WTC11 (cell line): ENCODE data around the gene RBM43. TPM values are rescaled to one million over a fixed set of nuclear protein-coding genes. Genes with fewer than 3 reads are reported as not detected.

Source experiments
- ATAC-seq: fragments of 200-7000 bp; cut with Tn5 transposase; 2 replicates; pipeline ENCODE4 v1.10.0; 2021; ENCODE audit warnings: mild to moderate bottlenecking, moderate library complexity
- CTCF ChIA-PET: fragments of 300-600 bp; sonication (Branson Sonifier 250); formaldehyde crosslinking; loops from one replicate; lab custom pipeline; 2021; ENCODE audit warnings: antibody characterized with exemption; lab: Charles Lee
- POLR2A ChIA-PET: fragments of 350-600 bp; sonication (Branson Sonifier 250); formaldehyde crosslinking; loops from one replicate; lab custom pipeline; 2021; ENCODE audit warnings: antibody characterized with exemption; lab: Charles Lee
- DNase-seq: peaks from one replicate; pipeline ENCODE4 v3.0.0; 2021; ENCODE audit warnings: low spot score
- H3K27ac Mint-ChIP-seq: 2 replicates; pipeline ENCODE4 v1.8.0; 2021; ENCODE audit warnings: mixed read lengths
- H3K27me3 Mint-ChIP-seq: 2 replicates; pipeline ENCODE4 v1.8.0; 2021; ENCODE audit warnings: low read depth, mild to moderate bottlenecking, moderate library complexity, mixed read lengths
- H3K36me3 Mint-ChIP-seq: 2 replicates; pipeline ENCODE4 v1.8.0; 2021; ENCODE audit warnings: mixed read lengths
- H3K4me1 Mint-ChIP-seq: 2 replicates; pipeline ENCODE4 v1.8.0; 2022; ENCODE audit warnings: mixed read lengths
- H3K4me3 Mint-ChIP-seq: 2 replicates; pipeline ENCODE4 v1.8.0; 2021; ENCODE audit warnings: mild to moderate bottlenecking, moderate library complexity, mixed read lengths
- H3K9me3 Mint-ChIP-seq: 2 replicates; pipeline ENCODE4 v1.8.0; 2021; ENCODE audit warnings: mixed read lengths
- ATF1 ChIP-seq: sonication (generic); formaldehyde crosslinking; IDR thresholded peaks from 2 replicates; pipeline ENCODE4 v1.8.1; 2023; ENCODE audit warnings: mild to moderate bottlenecking, moderate library complexity, missing genetic modification reagents
- E2F4 ChIP-seq: sonication (generic); formaldehyde crosslinking; IDR thresholded peaks from 2 replicates; pipeline ENCODE4 v1.8.1; 2022; ENCODE audit warnings: low read depth, mild to moderate bottlenecking, moderate library complexity, missing genetic modification reagents, borderline replicate concordance
- EMX1 ChIP-seq: fragments of 250-450 bp; sonication (Bioruptor Pico); IDR thresholded peaks from 2 replicates; pipeline ENCODE4 v1.8.0; 2021; ENCODE audit warnings: mild to moderate bottlenecking
- FOXJ3 ChIP-seq: sonication (generic); formaldehyde crosslinking; IDR thresholded peaks from 2 replicates; pipeline ENCODE4 v1.9.0; 2021; ENCODE audit warnings: missing genetic modification reagents, mild to moderate bottlenecking, borderline replicate concordance
- FOXK1 ChIP-seq: sonication (generic); formaldehyde crosslinking; IDR thresholded peaks from 2 replicates; pipeline ENCODE4 v1.8.0; 2022; ENCODE audit warnings: mild to moderate bottlenecking, moderate library complexity, missing genetic modification reagents
- HMGA2 ChIP-seq: fragments of 250-450 bp; sonication (Bioruptor Pico); IDR thresholded peaks from 2 replicates; pipeline ENCODE4 v1.4.0; 2021; ENCODE audit warnings: mild to moderate bottlenecking, moderate library complexity
- JAZF1 ChIP-seq: fragments of 250-450 bp; sonication (Bioruptor Pico); IDR thresholded peaks from 2 replicates; pipeline ENCODE4 v1.9.0; 2021; ENCODE audit warnings: moderate library complexity, mild to moderate bottlenecking, inconsistent platforms
- NFATC4 ChIP-seq: fragments of 250-450 bp; sonication (Bioruptor Pico); IDR thresholded peaks from 2 replicates; pipeline ENCODE4 v1.9.0; 2021; ENCODE audit warnings: mild to moderate bottlenecking
- NR1H2 ChIP-seq: sonication (generic); formaldehyde crosslinking; IDR thresholded peaks from 2 replicates; pipeline ENCODE4 v1.9.0; 2021; ENCODE audit warnings: mild to moderate bottlenecking, moderate library complexity, missing genetic modification reagents
- NR2C2 ChIP-seq: sonication (generic); formaldehyde crosslinking; IDR thresholded peaks from 2 replicates; pipeline ENCODE4 v1.8.0; 2022; ENCODE audit warnings: mild to moderate bottlenecking, missing genetic modification reagents
- NR3C1 ChIP-seq: sonication (generic); formaldehyde crosslinking; conservative IDR thresholded peaks from 2 replicates; pipeline ENCODE4 v1.8.1; 2023; ENCODE audit warnings: low read depth, mild to moderate bottlenecking, missing genetic modification reagents
- RELA ChIP-seq: sonication (generic); formaldehyde crosslinking; IDR thresholded peaks from 2 replicates; pipeline ENCODE4 v1.8.1; 2022; ENCODE audit warnings: missing genetic modification reagents, mild to moderate bottlenecking, borderline replicate concordance
- SMAD3 ChIP-seq: sonication (generic); formaldehyde crosslinking; IDR thresholded peaks from 2 replicates; pipeline ENCODE4 v1.8.0; 2022; ENCODE audit warnings: missing genetic modification reagents, mild to moderate bottlenecking, borderline replicate concordance
- SOX15 ChIP-seq: fragments of 250-450 bp; sonication (Bioruptor Pico); IDR thresholded peaks from 2 replicates; pipeline ENCODE4 v1.9.0; 2021; ENCODE audit warnings: mild to moderate bottlenecking
- TEAD1 ChIP-seq: sonication (generic); formaldehyde crosslinking; IDR thresholded peaks from 2 replicates; pipeline ENCODE4 v1.8.0; 2022; ENCODE audit warnings: mild to moderate bottlenecking, missing genetic modification reagents
- ZBTB21 ChIP-seq: sonication (generic); formaldehyde crosslinking; IDR thresholded peaks from 2 replicates; pipeline ENCODE4 v1.8.1; 2023; ENCODE audit warnings: mild to moderate bottlenecking, missing genetic modification reagents, borderline replicate concordance
- ZNF121 ChIP-seq: sonication (generic); formaldehyde crosslinking; IDR thresholded peaks from 2 replicates; pipeline ENCODE4 v1.8.0; 2023; ENCODE audit warnings: missing genetic modification reagents
- ZNF219 ChIP-seq: sonication (generic); formaldehyde crosslinking; IDR thresholded peaks from 2 replicates; pipeline ENCODE4 v1.8.0; 2023; ENCODE audit warnings: missing genetic modification reagents, mild to moderate bottlenecking, borderline replicate concordance
- ZNF232 ChIP-seq: sonication (generic); formaldehyde crosslinking; IDR thresholded peaks from 2 replicates; pipeline ENCODE4 v1.8.0; 2022; ENCODE audit warnings: mild to moderate bottlenecking, missing genetic modification reagents
- ZNF532 ChIP-seq: fragments of 250-450 bp; sonication (Bioruptor Pico); IDR thresholded peaks from 2 replicates; pipeline ENCODE4 v1.9.0; 2021; ENCODE audit warnings: mild to moderate bottlenecking, borderline replicate concordance
- total RNA-seq: library from RNA; stranded (reverse); gene quantifications from 3 replicates; pipeline ENCODE4 v1.2.3, GENCODE V29; 2021
- TF ChIP-seq, protein P1 (sequence below): sonication (generic); formaldehyde crosslinking; IDR thresholded peaks from 2 replicates; pipeline ENCODE4 v1.8.0; 2022; ENCODE audit warnings: mild to moderate bottlenecking, missing genetic modification reagents
- TF ChIP-seq, protein P2 (sequence below): sonication (generic); formaldehyde crosslinking; IDR thresholded peaks from 2 replicates; pipeline ENCODE4 v1.8.0; 2022; ENCODE audit warnings: mild to moderate bottlenecking, missing genetic modification reagents
- TF ChIP-seq, protein P3 (sequence below): sonication (generic); formaldehyde crosslinking; IDR thresholded peaks from 2 replicates; pipeline ENCODE4 v1.8.1; 2022; ENCODE audit warnings: low read depth, missing genetic modification reagents, borderline replicate concordance
- TF ChIP-seq, protein P4 (sequence below): sonication (generic); formaldehyde crosslinking; IDR thresholded peaks from 2 replicates; pipeline ENCODE4 v1.8.1; 2022; ENCODE audit warnings: missing genetic modification reagents, borderline replicate concordance

The RBM43 gene
- total RNA-seq, 1 experiment from 2014 or later: 2.8 TPM

DNA sequence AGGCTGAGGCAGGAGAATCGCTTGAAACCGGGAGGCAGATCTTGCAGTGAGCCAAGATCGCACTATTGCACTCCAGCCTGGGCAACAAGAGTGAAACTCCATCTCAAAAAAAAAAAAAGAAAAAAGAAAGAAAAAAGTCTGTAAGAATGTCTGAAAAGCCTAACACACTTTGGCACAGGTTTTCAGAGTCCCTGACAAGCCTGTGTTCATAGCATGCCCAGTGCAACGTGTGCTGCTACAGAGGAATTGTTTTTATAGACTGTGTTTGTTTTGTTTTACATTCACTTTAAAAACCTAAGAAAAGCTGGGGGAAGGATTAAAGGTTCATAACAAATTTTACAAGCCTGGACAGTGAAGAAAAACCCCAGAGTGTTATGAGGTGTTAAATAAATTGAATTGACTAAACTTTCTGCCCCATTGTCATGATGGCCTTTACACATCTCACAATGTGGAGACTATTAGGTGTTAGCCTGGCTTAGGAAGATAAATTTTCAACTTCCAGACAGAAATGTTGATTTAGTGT, 55.2 kb downstream of the RBM43 start:
- ChIA-PET POLR2A (no interaction called here), CTCF (no interaction called here)
- DNase-seq (no peak), ATAC-seq (no peak)
- Mint-ChIP-seq H3K4me3 (no peak overlapping the region), H3K4me1 (0 out of 2 replicates have a peak, but pooled peaks cover 3% of the 10 kb centered on the region), H3K27ac (no peak overlapping the region), H3K27me3 (no peaks in the 10 kb centered on the region), H3K36me3 (no peaks in the 10 kb centered on the region), H3K9me3 (peaks cover 7% of the 10 kb centered on the region)
- TF ChIP-seq ZNF121 (CRISPR knock-in tag) (no peak), NR1H2 (no peak), TEAD1 (no peak), EMX1 (CRISPR knock-in tag) (no peak), ATF1 (CRISPR knock-in tag) (no peak)

- H3K27me3 Mint-ChIP-seq: no peaks in the 10 kb centered on the region
- H3K27ac Mint-ChIP-seq: no peak overlapping the region
- H3K4me1 Mint-ChIP-seq: 0 out of 2 replicates have a peak, but pooled peaks cover 3% of the 10 kb centered on the region
- peaks cover 7% of the 10 kb centered on the region for H3K9me3 Mint-ChIP-seq
- CTCF ChIA-PET: no interaction called here
- no peaks in the 10 kb centered on the region for H3K36me3 Mint-ChIP-seq
- TF ChIP-seq RELA (CRISPR knock-in tag) (no peak), NR2C2 (CRISPR knock-in tag) (no peak)
- TF ChIP-seq, protein P1, sequence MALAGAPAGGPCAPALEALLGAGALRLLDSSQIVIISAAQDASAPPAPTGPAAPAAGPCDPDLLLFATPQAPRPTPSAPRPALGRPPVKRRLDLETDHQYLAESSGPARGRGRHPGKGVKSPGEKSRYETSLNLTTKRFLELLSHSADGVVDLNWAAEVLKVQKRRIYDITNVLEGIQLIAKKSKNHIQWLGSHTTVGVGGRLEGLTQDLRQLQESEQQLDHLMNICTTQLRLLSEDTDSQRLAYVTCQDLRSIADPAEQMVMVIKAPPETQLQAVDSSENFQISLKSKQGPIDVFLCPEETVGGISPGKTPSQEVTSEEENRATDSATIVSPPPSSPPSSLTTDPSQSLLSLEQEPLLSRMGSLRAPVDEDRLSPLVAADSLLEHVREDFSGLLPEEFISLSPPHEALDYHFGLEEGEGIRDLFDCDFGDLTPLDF: no peak
- TF ChIP-seq, protein P2, sequence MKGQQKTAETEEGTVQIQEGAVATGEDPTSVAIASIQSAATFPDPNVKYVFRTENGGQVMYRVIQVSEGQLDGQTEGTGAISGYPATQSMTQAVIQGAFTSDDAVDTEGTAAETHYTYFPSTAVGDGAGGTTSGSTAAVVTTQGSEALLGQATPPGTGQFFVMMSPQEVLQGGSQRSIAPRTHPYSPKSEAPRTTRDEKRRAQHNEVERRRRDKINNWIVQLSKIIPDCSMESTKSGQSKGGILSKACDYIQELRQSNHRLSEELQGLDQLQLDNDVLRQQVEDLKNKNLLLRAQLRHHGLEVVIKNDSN: no peak
- TF ChIP-seq, protein P3, sequence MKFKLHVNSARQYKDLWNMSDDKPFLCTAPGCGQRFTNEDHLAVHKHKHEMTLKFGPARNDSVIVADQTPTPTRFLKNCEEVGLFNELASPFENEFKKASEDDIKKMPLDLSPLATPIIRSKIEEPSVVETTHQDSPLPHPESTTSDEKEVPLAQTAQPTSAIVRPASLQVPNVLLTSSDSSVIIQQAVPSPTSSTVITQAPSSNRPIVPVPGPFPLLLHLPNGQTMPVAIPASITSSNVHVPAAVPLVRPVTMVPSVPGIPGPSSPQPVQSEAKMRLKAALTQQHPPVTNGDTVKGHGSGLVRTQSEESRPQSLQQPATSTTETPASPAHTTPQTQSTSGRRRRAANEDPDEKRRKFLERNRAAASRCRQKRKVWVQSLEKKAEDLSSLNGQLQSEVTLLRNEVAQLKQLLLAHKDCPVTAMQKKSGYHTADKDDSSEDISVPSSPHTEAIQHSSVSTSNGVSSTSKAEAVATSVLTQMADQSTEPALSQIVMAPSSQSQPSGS (CRISPR knock-in tag): no peak
- POLR2A ChIA-PET: no interaction called here
- no peak for ATAC-seq
- H3K4me3 Mint-ChIP-seq: no peak overlapping the region
- DNase-seq: no peak
These were observed 56.1 kb downstream of the RBM43 start for GRCh38 chr2:151205571-151205970.

- Mint-ChIP-seq H3K9me3 (peaks cover 7% of the 10 kb centered on the region), H3K4me1 (0 out of 2 replicates have a peak, but pooled peaks cover 3% of the 10 kb centered on the region), H3K36me3 (no peaks in the 10 kb centered on the region), H3K27me3 (no peaks in the 10 kb centered on the region), H3K4me3 (no peak overlapping the region), H3K27ac (no peak overlapping the region)
- ChIA-PET POLR2A (no interaction called here), CTCF (no interaction called here)
- no peak for ATAC-seq
- no peak for DNase-seq
- TF ChIP-seq HMGA2: no peak
- no peak for TF ChIP-seq ZNF532 (CRISPR knock-in tag)
- TF ChIP-seq E2F4 (CRISPR knock-in tag): no peak
- no peak for TF ChIP-seq ZNF219 (CRISPR knock-in tag)
- no peak for TF ChIP-seq FOXK1 (CRISPR knock-in tag)
- no peak for TF ChIP-seq FOXJ3
- TF ChIP-seq NR3C1 (CRISPR knock-in tag): no peak
- no peak for TF ChIP-seq SOX15 (CRISPR knock-in tag)
- TF ChIP-seq SMAD3 (CRISPR knock-in tag): no peak
- TF ChIP-seq, protein P4, sequence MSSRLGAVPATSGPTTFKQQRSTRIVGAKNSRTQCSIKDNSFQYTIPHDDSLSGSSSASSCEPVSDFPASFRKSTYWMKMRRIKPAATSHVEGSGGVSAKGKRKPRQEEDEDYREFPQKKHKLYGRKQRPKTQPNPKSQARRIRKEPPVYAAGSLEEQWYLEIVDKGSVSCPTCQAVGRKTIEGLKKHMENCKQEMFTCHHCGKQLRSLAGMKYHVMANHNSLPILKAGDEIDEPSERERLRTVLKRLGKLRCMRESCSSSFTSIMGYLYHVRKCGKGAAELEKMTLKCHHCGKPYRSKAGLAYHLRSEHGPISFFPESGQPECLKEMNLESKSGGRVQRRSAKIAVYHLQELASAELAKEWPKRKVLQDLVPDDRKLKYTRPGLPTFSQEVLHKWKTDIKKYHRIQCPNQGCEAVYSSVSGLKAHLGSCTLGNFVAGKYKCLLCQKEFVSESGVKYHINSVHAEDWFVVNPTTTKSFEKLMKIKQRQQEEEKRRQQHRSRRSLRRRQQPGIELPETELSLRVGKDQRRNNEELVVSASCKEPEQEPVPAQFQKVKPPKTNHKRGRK: no peak
- TF ChIP-seq ZNF121 (CRISPR knock-in tag): no peak
- no peak for TF ChIP-seq ZNF232
- TF ChIP-seq JAZF1: no peak
- TF ChIP-seq NFATC4 (CRISPR knock-in tag): no peak
- TF ChIP-seq ZBTB21 (CRISPR knock-in tag): no peak
These were observed 56.9 kb downstream of the RBM43 start for GRCh38 chr2:151204756-151205155.
